ENCODE measurements around the gene PIBF1.
A peak's percentile ranks its signal among the peaks of the same experiment; 100 is the strongest.
"Not testable (repeated sequence)": the region's sequence is repeated elsewhere in the genome, so short reads cannot be mapped to it uniquely, and the experiment has no call there.

PIBF1 gene

DNA sequence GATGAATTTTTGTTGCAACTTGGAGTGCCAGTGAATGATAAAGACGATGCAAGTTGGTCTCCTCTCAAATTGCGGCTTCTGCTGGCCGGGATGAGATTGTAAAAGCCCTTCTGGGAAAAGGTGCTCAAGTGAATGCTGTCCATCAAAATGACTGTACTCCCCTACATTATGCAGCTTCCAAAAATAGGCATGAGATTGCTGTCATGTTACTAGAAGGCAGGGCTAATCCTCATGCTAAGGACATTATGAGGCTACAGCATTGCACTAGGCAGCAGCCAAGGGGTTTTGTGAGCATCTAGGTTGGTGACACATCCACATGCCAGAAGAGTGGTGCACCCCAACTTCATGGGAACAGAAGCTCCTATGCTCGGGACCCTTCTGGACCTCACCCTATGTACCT is 254.6 kb downstream of the PIBF1 start:
- no peak for DNase-seq
- H3K4me3 Mint-ChIP-seq, result no peak overlapping the region
- ATAC-seq (replicated peaks), result no peak
- H3K9me3 Mint-ChIP-seq, result no peaks in the 10 kb centered on the region
- no peaks in the 10 kb centered on the region for H3K36me3 Mint-ChIP-seq
- H3K27me3 Mint-ChIP-seq, result no peaks in the 10 kb centered on the region
- no peaks in the 10 kb centered on the region for H3K4me1 Mint-ChIP-seq
- peak overlapping the region; percentile 72 for H3K27ac Mint-ChIP-seq

DNA sequence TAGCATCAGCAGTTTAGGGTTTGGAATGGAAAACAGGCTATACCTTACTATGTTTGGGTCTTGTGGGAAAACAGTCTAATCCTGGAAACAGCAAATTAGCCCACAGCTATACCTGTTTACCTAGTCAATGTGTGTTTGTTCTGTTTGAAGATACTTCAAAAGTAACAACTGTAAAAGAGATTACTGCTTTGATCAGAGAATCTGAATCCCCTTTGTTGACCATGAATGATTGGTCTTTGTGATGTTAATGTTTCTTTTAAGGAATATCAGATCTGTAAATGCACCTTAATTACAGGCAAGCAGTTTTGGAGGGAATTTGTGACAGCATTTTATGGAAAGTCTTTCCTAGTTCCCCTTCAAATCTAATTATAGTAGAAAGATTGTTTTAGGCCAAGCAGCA is 256.1 kb downstream of the PIBF1 start:
- H3K4me1 Mint-ChIP-seq, result no peaks in the 10 kb centered on the region
- H3K9me3 Mint-ChIP-seq, result no peaks in the 10 kb centered on the region
- H3K27ac Mint-ChIP-seq, result no peak overlapping the region
- DNase-seq, result no peak
- H3K36me3 Mint-ChIP-seq, result no peaks in the 10 kb centered on the region
- H3K27me3 Mint-ChIP-seq, result no peaks in the 10 kb centered on the region
- H3K4me3 Mint-ChIP-seq, result no peak overlapping the region
- ATAC-seq (replicated peaks), result no peak

DNA sequence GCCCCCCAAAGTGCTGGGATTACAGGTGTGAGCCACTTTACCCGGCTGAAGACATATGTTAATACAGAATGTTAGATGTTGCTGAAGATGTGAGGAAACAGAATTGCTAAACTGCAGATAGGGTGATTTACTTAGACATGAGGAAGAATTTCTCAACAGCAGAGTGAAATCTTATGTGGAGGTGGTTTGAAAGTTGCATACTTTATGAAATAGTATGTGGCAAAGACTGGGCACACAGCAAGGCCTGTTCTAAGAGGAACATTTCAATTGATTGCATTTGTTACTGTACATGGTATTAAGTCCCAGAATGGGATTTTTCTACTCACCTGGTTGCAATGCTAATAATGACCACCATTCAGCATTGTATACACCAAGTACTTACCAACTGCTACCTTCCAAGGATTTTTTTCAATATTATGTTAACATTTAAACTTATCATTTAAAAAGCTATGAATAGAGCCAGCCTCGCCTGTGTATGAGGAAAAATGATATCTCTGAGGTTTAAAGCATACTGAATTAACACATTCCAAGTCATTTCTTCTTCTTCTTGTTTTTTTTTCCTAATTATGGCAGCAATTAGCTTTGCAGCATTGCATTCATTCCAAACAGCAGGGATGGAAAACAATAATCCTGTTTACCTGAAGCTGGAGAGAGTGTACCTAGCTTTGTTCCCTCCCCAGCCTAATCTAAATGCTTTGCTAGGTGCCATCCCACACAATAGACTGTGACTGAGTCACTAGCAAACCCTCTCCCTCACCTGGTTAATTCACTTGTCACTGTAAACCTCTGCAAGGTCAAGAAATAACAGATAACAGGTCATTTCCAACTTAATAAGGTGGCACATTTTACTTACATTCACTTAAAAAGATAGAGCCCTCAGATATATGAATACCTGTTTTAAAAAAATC is 257.5 kb downstream of the PIBF1 start:
- no peak for ATAC-seq (replicated peaks)
- no peak for DNase-seq
- Mint-ChIP-seq H3K27me3 (no peaks in the 10 kb centered on the region), H3K4me3 (no peak overlapping the region), H3K36me3 (no peaks in the 10 kb centered on the region), H3K9me3 (no peaks in the 10 kb centered on the region), H3K4me1 (no peaks in the 10 kb centered on the region), H3K27ac (no peak overlapping the region)

DNA sequence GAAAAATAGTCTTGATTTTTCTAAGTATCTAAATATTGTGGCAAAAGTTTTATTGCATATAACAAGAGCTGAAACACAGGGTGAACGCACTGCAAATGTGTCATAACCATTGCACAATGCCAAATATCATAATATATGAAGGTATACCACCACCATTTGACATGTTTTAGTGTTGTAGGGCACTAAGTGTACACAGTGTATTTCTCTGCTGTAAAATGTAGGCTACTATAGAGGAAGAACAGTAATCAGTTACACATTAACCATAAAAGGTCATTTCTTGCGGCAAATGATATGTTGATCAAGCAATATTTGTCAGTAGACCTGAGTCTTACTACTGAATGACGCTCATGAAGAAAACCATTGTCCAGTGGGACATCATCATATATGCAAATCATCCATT is 258.6 kb downstream of the PIBF1 start:
- peaks cover 0 to 6% of the 10 kb centered on the region in 2 donors for H3K27me3 Mint-ChIP-seq
- H3K9me3 Mint-ChIP-seq, result no peaks in the 10 kb centered on the region
- ATAC-seq (replicated peaks) (no peak), DNase-seq (no peak)
- H3K4me1 Mint-ChIP-seq, result no peaks in the 10 kb centered on the region
- no peaks in the 10 kb centered on the region for H3K36me3 Mint-ChIP-seq
- no peak overlapping the region for H3K4me3 Mint-ChIP-seq
- H3K27ac Mint-ChIP-seq, result no peak overlapping the region

DNA sequence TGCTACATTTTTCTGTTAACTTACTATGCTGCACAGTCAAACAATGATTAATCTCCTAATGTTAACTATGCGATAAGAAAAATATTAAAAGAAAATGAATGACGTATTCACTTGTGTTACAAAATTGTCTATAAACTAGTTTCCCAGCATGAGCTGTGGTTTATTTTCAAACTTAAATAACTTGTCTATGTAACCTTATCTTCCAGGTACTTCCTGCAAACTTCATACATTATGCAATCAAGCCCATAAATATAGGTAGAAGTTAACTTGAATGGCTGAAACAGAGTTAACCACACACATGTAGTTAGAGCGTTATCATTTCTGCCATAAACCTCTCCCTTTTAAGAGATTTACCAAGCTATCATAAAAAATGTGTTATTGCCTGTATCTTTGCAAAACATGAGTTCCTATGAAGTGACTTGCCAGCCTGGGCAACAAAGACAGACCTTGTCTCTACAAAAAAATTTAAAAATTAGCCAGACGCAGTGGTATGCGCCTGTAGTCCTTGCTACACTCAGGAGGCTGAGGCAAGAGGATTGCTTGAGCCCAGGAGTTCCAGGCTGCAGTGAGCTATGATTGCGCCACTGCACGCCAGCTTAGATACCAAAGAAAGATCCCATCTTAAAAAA is 259.1 kb downstream of the PIBF1 start:
- Mint-ChIP-seq H3K9me3 (no peaks in the 10 kb centered on the region), H3K36me3 (no peaks in the 10 kb centered on the region)
- ATAC-seq (replicated peaks), result no peak

DNA sequence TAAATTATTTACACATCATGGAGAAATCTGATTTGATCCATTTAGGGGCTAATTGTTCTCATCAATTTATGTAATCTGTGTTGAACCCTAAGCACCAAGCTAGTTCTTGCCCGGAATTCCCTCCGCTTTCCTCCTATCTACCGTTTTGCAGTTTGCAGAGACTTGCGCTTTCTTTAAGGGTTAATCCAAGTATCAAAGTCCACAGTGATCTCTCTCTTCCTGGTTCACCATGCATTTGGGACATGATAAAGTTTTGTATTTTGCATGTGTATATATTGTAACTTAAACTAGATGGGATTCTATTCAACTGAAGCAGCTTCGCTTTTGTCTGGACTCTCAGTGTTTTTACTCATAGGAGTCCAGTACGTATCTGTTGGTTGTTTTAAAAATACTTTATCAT is 263.1 kb downstream of the PIBF1 start:
- ATAC-seq (replicated peaks), result no peak
- H3K27ac Mint-ChIP-seq, result no peak overlapping the region
- H3K4me3 Mint-ChIP-seq, result no peak overlapping the region
- peaks cover 0 to 6% of the 10 kb centered on the region in 2 donors for H3K27me3 Mint-ChIP-seq
- H3K4me1 Mint-ChIP-seq, result no peaks in the 10 kb centered on the region
- no peaks in the 10 kb centered on the region for H3K36me3 Mint-ChIP-seq
- H3K9me3 Mint-ChIP-seq, result no peaks in the 10 kb centered on the region
- no peak for DNase-seq

More for the DNA sequence above, 259.1 kb downstream of the PIBF1 start:
- peaks cover 0 to 6% of the 10 kb centered on the region in 2 donors for H3K27me3 Mint-ChIP-seq
- no peak overlapping the region for H3K4me3 Mint-ChIP-seq
- no peak for DNase-seq
- no peaks in the 10 kb centered on the region for H3K4me1 Mint-ChIP-seq
- no peak overlapping the region for H3K27ac Mint-ChIP-seq

DNA sequence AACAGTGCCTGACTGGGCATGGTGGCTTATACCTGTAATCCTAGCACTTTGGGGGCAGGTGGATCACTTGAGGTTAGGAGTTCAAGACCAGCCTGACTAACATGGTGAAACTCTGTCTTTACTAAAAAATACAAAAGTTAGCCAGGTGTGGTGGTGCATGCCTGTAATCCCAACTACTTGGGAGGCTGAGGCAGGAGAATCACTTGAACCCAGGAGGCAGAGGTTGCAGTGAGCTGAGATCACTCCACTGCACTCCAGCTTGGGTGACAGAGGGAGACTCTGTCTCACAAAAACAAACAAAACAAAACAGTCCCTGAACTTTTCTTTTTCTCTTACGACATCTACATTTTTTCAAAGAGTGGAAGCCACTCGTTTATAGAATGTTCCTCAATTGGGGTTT is 266.7 kb downstream of the PIBF1 start:
- H3K9me3 Mint-ChIP-seq; H3K36me3 Mint-ChIP-seq; H3K4me3 Mint-ChIP-seq; H3K4me1 Mint-ChIP-seq; H3K27ac Mint-ChIP-seq; DNase-seq; ATAC-seq (replicated peaks): not testable (repeated sequence)
- H3K27me3 Mint-ChIP-seq, result peaks cover 7 to 15% of the 10 kb centered on the region in 2 donors

DNA sequence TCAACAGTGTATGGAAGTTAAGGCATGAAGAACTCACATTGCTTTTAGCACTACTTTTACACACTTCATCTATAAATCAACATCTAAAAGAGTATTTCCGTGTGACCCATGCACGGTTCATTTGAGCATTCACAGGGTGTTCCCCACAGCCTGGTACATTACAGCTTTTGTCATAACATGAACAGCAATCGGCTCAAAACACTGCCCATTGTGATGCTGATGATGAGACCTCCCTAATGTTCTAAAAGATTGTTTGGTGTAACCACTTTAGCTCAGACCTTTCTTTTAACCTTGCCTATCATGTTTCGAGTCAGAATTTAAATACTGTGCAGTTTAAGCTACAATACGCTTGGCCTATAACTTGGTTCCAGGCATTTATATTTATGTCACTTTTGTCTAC is 272.8 kb downstream of the PIBF1 start:
- peaks cover 5 to 6% of the 10 kb centered on the region in 2 donors for H3K4me1 Mint-ChIP-seq
- no peaks in the 10 kb centered on the region for H3K36me3 Mint-ChIP-seq
- no peak overlapping the region for H3K27ac Mint-ChIP-seq
- H3K27me3 Mint-ChIP-seq, result peaks cover 29 to 44% of the 10 kb centered on the region in 2 donors
- H3K9me3 Mint-ChIP-seq, result no peaks in the 10 kb centered on the region
- ATAC-seq (replicated peaks), result no peak
- DNase-seq, result no peak
- no peak overlapping the region for H3K4me3 Mint-ChIP-seq

DNA sequence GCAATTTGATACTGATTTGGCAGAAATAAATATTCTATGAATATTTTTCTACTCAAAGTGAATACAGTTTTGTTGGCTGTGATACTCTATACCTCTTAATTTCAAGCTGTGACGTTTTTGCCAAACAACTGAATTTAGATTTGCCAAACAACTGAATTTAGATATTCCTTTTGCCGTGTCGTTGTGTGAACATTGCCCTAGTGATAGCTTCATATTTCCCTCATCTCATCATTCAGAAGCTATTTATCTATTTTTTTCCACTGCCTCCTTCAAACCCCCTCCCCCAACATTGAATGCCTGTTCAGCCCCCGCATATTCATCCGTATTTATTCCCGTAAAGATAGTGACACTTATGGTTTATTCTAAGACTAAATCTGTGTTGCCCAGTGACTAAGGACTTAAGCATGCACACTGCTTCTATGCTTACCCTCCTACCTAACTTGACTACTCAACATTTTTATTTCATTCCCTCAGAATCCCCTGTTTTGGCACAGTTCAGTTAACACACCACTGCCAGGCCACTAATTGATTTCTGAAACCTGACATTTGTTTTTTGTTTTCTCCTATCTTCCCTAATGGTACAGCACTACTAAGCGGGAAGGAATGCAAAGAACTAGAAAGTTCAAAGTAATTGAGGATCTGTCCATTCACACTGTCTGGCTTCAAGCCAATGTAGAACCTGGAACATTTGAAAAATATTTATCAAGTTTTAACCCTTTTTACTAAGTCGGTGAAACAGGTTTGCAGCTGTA is 274.1 kb downstream of the PIBF1 start:
- Mint-ChIP-seq H3K36me3 (no peaks in the 10 kb centered on the region), H3K27ac (no peak overlapping the region)

DNA sequence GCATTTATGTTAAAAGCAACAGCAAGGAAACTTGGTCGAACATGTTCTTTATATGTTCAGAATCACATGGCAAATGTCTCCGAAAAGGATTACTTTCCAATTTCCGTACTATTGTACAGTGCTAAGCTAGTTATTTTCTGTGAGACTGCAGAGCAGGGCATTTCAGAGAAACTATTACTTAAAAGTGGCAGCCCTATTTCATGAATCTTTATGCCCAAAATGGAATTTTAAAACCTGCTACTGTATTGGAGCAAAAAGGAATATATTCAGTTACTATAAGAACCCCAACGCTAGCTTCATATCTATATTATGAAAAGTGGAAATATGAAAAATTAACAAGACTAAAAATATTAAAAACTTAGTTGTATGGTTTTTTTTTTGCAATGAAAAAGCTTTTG is 274.6 kb downstream of the PIBF1 start:
- Mint-ChIP-seq H3K4me1 (peaks cover 10 to 18% of the 10 kb centered on the region in 2 donors), H3K9me3 (no peaks in the 10 kb centered on the region), H3K4me3 (no peak overlapping the region), H3K27ac (no peak overlapping the region), H3K27me3 (peaks cover 29 to 50% of the 10 kb centered on the region in 2 donors), H3K36me3 (no peaks in the 10 kb centered on the region)
- no peak for ATAC-seq (replicated peaks)
- DNase-seq, result no peak

More for the DNA sequence above, 274.1 kb downstream of the PIBF1 start:
- Mint-ChIP-seq H3K9me3 (no peaks in the 10 kb centered on the region), H3K4me3 (no peak overlapping the region), H3K4me1 (peaks cover 10 to 18% of the 10 kb centered on the region in 2 donors), H3K27me3 (peaks cover 34 to 51% of the 10 kb centered on the region in 2 donors)
- DNase-seq (no peak), ATAC-seq (replicated peaks) (no peak)

DNA sequence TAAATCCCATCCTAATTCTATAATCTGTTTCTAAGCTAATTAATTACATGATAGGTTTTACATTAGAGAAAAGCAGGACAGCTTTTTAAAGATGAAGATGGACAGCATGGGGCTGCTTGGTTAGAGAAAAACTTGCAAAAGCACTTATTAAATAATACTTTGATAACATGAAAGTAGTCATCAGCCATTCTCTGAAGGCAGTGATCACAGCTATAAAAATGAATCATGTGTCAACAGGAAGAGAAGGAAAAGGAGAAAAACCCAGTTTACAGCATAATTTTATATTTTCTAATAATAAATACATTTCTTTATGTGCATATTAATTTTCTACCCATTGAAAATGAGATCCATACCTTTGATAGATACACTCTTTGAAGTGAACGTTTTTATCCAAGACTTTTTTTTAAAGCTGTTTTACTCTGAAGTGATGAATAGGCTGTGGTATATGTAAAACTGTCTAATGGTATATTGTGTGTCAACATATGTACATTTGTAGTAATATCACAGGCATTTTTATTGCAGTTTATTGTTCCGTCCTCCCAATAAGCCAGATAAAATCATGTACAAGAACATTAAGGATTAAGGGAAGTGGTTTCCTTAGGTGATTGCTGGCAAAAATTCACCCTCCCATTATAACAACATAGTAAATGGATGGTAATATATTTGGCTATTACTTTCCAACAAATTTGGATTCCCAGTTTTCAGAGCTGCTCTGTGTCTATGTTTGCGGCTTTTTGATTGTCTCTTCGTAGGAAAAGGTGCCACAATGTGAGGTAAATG is 275.5 kb downstream of the PIBF1 start:
- Mint-ChIP-seq H3K4me1 (peaks cover 10 to 18% of the 10 kb centered on the region in 2 donors), H3K4me3 (no peak overlapping the region), H3K27me3 (peaks cover 29 to 59% of the 10 kb centered on the region in 2 donors), H3K36me3 (peaks cover 0 to 3% of the 10 kb centered on the region in 2 donors), H3K9me3 (no peaks in the 10 kb centered on the region), H3K27ac (no peak overlapping the region)
- ATAC-seq (replicated peaks) (no peak), DNase-seq (no peak)

DNA sequence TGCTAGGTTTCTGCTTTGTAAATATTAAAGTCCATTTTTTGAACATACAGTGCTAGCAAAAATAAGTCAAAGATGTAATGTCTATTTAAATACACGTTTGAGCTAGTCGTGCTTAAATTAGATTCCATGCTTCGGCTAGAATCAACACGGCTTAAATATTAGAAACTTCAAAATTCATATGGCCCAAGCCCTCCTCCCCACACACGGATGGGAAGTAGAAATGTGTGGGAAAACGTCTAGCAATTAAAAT is 276.1 kb downstream of the PIBF1 start:
- ATAC-seq (replicated peaks), result no peak
- Mint-ChIP-seq H3K36me3 (peaks cover 0 to 3% of the 10 kb centered on the region in 2 donors), H3K4me3 (no peak overlapping the region), H3K27ac (no peak overlapping the region), H3K27me3 (peaks cover 29 to 59% of the 10 kb centered on the region in 2 donors), H3K9me3 (no peaks in the 10 kb centered on the region), H3K4me1 (peaks cover 10 to 18% of the 10 kb centered on the region in 2 donors)
- DNase-seq, result no peak

DNA sequence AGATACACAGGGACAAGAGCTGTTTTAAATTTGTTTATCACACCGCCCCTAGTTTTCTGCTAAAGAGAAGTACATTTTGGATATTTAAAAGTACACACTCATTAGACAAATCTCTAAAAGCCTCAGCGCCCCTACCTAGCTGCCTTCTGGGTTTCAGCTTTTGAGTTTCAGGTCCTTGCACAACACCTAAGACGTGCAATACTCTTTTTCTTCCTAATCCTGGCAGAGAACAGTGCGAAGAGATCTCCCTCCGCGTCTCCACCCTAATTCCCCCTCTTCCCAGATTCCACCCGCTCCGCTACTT is 276.5 kb downstream of the PIBF1 start:
- ATAC-seq (replicated peaks) (peak; percentile 3 to 8), DNase-seq (no peak)
- peaks cover 0 to 3% of the 10 kb centered on the region in 2 donors for H3K36me3 Mint-ChIP-seq
- H3K4me3 Mint-ChIP-seq, result peak overlapping the region; percentile 82 to 84
- peaks cover 29 to 59% of the 10 kb centered on the region in 2 donors for H3K27me3 Mint-ChIP-seq
- peaks cover 10 to 18% of the 10 kb centered on the region in 2 donors for H3K4me1 Mint-ChIP-seq
- H3K27ac Mint-ChIP-seq, result peak overlapping the region; percentile 9
- H3K9me3 Mint-ChIP-seq, result no peaks in the 10 kb centered on the region
